Endothelial cell (in vitro differentiated cells): Measurements from ENCODE around the gene CIC. TPM values are rescaled to one million over a fixed set of nuclear protein-coding genes. Genes with fewer than 3 reads are reported as not detected.

Experiments used
- DNase-seq: peaks from one replicate; pipeline ENCODE4 v3.0.0; 2021; ENCODE audit warnings: low spot score
- H3K27ac Mint-ChIP-seq: one replicate; pipeline ENCODE4 v1.8.0; 2021; ENCODE audit warnings: mixed read lengths, inconsistent platforms; ENCODE audit not compliant: unreplicated experiment
- H3K27me3 Mint-ChIP-seq: one replicate; pipeline ENCODE4 v1.8.0; 2021; ENCODE audit warnings: mild to moderate bottlenecking, moderate library complexity, mixed read lengths, inconsistent platforms; ENCODE audit not compliant: unreplicated experiment
- H3K36me3 Mint-ChIP-seq: one replicate; pipeline ENCODE4 v1.8.0; 2021; ENCODE audit warnings: mild to moderate bottlenecking, low read depth, mixed read lengths, inconsistent platforms; ENCODE audit not compliant: unreplicated experiment
- H3K4me1 Mint-ChIP-seq: one replicate; pipeline ENCODE4 v1.8.0; 2021; ENCODE audit warnings: mild to moderate bottlenecking, mixed read lengths, inconsistent platforms; ENCODE audit not compliant: unreplicated experiment
- H3K4me3 Mint-ChIP-seq: one replicate; pipeline ENCODE4 v1.8.0; 2021; ENCODE audit warnings: mild to moderate bottlenecking, mixed read lengths, inconsistent platforms; ENCODE audit not compliant: unreplicated experiment
- H3K9me3 Mint-ChIP-seq: one replicate; pipeline ENCODE4 v1.8.0; 2021; ENCODE audit warnings: mixed read lengths, inconsistent platforms; ENCODE audit not compliant: unreplicated experiment
- total RNA-seq: library from RNA; stranded (reverse); fragmentation: NEBNext Ultra II Directional; extraction: Animal tissue kit (Norgen Biotek cat#: 25700); gene quantifications from one replicate; pipeline ENCODE4 v1.2.1, GENCODE V29; 2021; ENCODE audit not compliant: unreplicated experiment
- TF ChIP-seq, protein P1 (sequence below): fragments of 200-600 bp; sonication (generic); IDR thresholded peaks from one replicate; pipeline ENCODE4 v1.5.0; 2021; ENCODE audit warnings: antibody characterized with exemption; ENCODE audit not compliant: unreplicated experiment

Gene CIC
- total RNA-seq, 1 donor from 2014 or later, result 85.7 TPM

GRCh38 chr19:42235181-42235580 is 33.9 kb upstream of the CIC start:
- no peaks in the 10 kb centered on the region for H3K9me3 Mint-ChIP-seq
- no peak overlapping the region for H3K27ac Mint-ChIP-seq

GRCh38 chr19:42239544-42240220 is 29.4 kb upstream of the CIC start:
- TF ChIP-seq, protein P1, sequence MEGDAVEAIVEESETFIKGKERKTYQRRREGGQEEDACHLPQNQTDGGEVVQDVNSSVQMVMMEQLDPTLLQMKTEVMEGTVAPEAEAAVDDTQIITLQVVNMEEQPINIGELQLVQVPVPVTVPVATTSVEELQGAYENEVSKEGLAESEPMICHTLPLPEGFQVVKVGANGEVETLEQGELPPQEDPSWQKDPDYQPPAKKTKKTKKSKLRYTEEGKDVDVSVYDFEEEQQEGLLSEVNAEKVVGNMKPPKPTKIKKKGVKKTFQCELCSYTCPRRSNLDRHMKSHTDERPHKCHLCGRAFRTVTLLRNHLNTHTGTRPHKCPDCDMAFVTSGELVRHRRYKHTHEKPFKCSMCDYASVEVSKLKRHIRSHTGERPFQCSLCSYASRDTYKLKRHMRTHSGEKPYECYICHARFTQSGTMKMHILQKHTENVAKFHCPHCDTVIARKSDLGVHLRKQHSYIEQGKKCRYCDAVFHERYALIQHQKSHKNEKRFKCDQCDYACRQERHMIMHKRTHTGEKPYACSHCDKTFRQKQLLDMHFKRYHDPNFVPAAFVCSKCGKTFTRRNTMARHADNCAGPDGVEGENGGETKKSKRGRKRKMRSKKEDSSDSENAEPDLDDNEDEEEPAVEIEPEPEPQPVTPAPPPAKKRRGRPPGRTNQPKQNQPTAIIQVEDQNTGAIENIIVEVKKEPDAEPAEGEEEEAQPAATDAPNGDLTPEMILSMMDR, result no peak
- Mint-ChIP-seq H3K27me3 (peaks cover 19% of the 10 kb centered on the region), H3K4me1 (peaks cover 37% of the 10 kb centered on the region), H3K9me3 (no peaks in the 10 kb centered on the region), H3K4me3 (peak overlapping the region; percentile 69), H3K36me3 (peaks cover 21% of the 10 kb centered on the region), H3K27ac (no peak overlapping the region)
- DNase-seq, result no peak

More at GRCh38 chr19:42235181-42235580, 33.9 kb upstream of the CIC start:
- Mint-ChIP-seq H3K27me3 (peaks cover 8% of the 10 kb centered on the region), H3K4me1 (peaks cover 6% of the 10 kb centered on the region), H3K36me3 (peaks cover 30% of the 10 kb centered on the region), H3K4me3 (no peak overlapping the region)
- TF ChIP-seq, protein P1, result no peak
- no peak for DNase-seq

GRCh38 chr19:42241279-42241678 is 27.8 kb upstream of the CIC start:
- no peak for DNase-seq
- H3K4me3 Mint-ChIP-seq, result peak overlapping the region; percentile 93
- peak overlapping the region; percentile 64 for H3K27ac Mint-ChIP-seq
- TF ChIP-seq, protein P1, result no peak
- peaks cover 45% of the 10 kb centered on the region for H3K4me1 Mint-ChIP-seq
- peaks cover 18% of the 10 kb centered on the region for H3K36me3 Mint-ChIP-seq
- H3K9me3 Mint-ChIP-seq, result no peaks in the 10 kb centered on the region
- peaks cover 22% of the 10 kb centered on the region for H3K27me3 Mint-ChIP-seq

GRCh38 chr19:42242069-42242511 is 27.0 kb upstream of the CIC start:
- TF ChIP-seq, protein P1, result no peak
- Mint-ChIP-seq H3K36me3 (peaks cover 10% of the 10 kb centered on the region), H3K9me3 (no peaks in the 10 kb centered on the region), H3K4me1 (peaks cover 52% of the 10 kb centered on the region), H3K27ac (peak overlapping the region; percentile 64), H3K27me3 (peaks cover 24% of the 10 kb centered on the region), H3K4me3 (peak overlapping the region; percentile 93)
- DNase-seq, result no peak
